ENCODE measurements around the gene GFOD1. TPM values are rescaled to one million over a fixed set of nuclear protein-coding genes. Genes with fewer than 3 reads are reported as not detected.
A peak's percentile ranks its signal among the peaks of the same experiment; 100 is the strongest.
"Not testable (repeated sequence)": the region's sequence is repeated elsewhere in the genome, so short reads cannot be mapped to it uniquely, and the experiment has no call there.

Gene GFOD1
- total RNA-seq, 1 donor from 2014 or later: 51.6 TPM

DNA sequence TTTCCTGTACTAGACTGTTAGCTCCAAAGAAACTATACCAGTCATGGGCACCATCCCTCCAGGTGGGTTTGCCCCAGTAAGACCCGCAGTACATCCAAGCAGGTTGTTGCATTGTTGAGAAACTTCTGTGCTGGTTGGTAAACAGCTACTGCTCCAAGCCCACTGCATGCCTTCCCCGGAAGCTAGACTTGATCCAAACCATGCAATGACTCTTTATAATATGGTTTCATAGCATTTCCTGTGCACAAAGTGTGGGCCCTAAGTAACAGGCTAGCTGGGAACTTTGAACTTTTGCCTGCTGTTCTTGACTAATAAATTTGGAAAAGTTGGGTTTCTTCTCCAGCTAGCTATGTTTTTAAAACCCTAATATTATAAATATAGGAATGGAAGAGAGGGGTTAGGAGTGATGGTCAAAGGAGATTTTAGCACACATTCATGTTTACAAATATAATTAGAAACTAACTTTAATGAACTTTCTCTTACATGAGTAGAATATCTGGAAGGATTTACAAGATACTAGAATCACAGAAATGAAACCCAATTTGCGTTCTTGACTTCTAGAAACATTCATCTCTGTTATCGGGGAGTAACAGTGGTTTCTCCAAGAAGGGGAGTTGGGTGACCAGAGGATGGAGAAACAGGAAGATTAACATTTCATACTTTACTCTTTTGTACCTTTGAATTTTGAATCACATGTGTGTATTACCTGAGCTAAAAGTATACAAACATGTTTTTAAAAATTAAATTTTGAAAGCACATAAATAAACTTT, 51.7 kb downstream of the GFOD1 start:
- H3K27ac ChIP-seq (replicated peaks): no peak overlapping the region

DNA sequence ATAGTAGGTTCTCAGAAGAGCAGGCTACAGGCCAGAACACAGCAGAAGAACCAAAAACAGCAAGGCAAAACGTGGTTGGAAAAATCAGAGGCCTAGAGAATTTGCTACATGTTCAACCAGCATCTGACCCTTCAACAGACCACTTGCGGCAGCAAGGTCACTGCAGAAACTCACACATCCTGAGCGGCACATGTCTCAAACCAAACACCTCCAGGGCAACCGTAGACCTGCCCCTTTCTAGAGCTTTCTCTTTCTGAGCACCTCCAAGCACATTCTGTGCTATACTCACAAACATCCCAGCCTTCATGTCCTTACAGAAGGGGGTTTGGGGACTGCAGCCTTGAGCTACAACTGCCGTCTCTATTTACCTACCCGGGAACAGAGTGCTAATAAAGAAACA, 52.6 kb downstream of the GFOD1 start:
- H3K9me3 ChIP-seq (replicated peaks): peaks cover 4% of the 10 kb centered on the region
- intact Hi-C loops (cut with micrococcal nuclease): no loop called here
- DNase-seq: no peak
- H3K27me3 ChIP-seq (ENCODE audit: low read depth): no peaks in the 10 kb centered on the region
- no peak overlapping the region for H3K4me3 ChIP-seq
- H3K27ac ChIP-seq (replicated peaks): no peak overlapping the region
- peaks cover 84% of the 10 kb centered on the region for H3K4me1 ChIP-seq
- H3K36me3 ChIP-seq: no peaks in the 10 kb centered on the region
- TF ChIP-seq, protein P1, sequence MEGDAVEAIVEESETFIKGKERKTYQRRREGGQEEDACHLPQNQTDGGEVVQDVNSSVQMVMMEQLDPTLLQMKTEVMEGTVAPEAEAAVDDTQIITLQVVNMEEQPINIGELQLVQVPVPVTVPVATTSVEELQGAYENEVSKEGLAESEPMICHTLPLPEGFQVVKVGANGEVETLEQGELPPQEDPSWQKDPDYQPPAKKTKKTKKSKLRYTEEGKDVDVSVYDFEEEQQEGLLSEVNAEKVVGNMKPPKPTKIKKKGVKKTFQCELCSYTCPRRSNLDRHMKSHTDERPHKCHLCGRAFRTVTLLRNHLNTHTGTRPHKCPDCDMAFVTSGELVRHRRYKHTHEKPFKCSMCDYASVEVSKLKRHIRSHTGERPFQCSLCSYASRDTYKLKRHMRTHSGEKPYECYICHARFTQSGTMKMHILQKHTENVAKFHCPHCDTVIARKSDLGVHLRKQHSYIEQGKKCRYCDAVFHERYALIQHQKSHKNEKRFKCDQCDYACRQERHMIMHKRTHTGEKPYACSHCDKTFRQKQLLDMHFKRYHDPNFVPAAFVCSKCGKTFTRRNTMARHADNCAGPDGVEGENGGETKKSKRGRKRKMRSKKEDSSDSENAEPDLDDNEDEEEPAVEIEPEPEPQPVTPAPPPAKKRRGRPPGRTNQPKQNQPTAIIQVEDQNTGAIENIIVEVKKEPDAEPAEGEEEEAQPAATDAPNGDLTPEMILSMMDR (IDR thresholded peaks at IDR 0.05; ENCODE audit: borderline replicate concordance): no peak

More for the DNA sequence above, 51.7 kb downstream of the GFOD1 start:
- H3K27me3 ChIP-seq (ENCODE audit: low read depth): no peaks in the 10 kb centered on the region
- intact Hi-C loops (cut with micrococcal nuclease): no loop called here
- no peak for DNase-seq
- H3K4me1 ChIP-seq: peaks cover 85% of the 10 kb centered on the region
- no peaks in the 10 kb centered on the region for H3K36me3 ChIP-seq
- peaks cover 4% of the 10 kb centered on the region for H3K9me3 ChIP-seq (replicated peaks)
- H3K4me3 ChIP-seq: no peak overlapping the region
- TF ChIP-seq, protein P1 (IDR thresholded peaks at IDR 0.05; ENCODE audit: borderline replicate concordance): no peak

- H3K9me3 ChIP-seq (replicated peaks); DNase-seq; H3K27me3 ChIP-seq (ENCODE audit: low read depth); H3K4me3 ChIP-seq; H3K36me3 ChIP-seq; intact Hi-C loops (cut with micrococcal nuclease): not testable (repeated sequence)
- Histone ChIP-seq H3K4me1 (peaks cover 85% of the 10 kb centered on the region), H3K27ac (replicated peaks) (peak overlapping the region; percentile 70)
These were observed 53.1 kb downstream of the GFOD1 start for GRCh38 chr6:13434135-13434775.

GRCh38 chr6:13433709-13434121, 53.7 kb downstream of the GFOD1 start:
- DNase-seq: no peak
- TF ChIP-seq, protein P1 (IDR thresholded peaks at IDR 0.05; ENCODE audit: borderline replicate concordance): no peak
- Histone ChIP-seq H3K9me3 (replicated peaks) (peaks cover 4% of the 10 kb centered on the region), H3K4me3 (no peak overlapping the region), H3K36me3 (no peaks in the 10 kb centered on the region), H3K4me1 (peaks cover 90% of the 10 kb centered on the region), H3K27ac (replicated peaks) (peak overlapping the region; percentile 70), H3K27me3 (ENCODE audit: low read depth) (no peaks in the 10 kb centered on the region)
- intact Hi-C loops (cut with micrococcal nuclease): no loop called here

DNA sequence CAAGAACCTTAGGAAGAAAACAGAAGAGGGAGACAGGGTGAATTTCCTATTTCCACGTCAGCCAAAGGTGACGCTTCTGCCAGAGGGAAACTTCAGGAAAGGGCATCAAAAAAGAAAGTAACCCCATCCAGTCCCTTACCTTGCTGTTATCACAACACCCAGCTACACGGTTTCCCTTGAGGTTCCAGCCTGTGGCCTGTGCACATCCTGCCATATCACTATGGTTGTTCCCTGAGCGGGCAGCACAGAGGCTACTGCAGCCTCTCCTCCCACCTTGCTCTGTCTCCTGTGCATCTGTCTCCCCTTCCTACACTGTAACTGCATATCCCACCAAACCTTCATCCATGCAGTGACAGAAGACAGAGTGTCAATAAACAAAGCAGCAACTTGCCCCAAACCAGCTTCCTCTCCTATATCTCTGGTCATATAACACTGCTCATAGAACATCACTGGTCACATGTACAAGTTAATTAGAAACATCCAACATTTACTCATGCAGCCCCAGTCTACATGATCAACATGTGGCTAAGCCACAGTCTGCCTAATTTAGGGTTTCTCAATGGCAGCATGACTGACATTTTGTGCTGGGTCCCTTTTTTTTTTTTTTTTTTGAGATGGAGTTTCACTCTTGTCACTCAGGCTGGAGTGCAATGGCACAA, 54.7 kb downstream of the GFOD1 start:
- Histone ChIP-seq H3K27me3 (ENCODE audit: low read depth) (no peaks in the 10 kb centered on the region), H3K36me3 (no peaks in the 10 kb centered on the region), H3K4me1 (peaks cover 91% of the 10 kb centered on the region), H3K27ac (replicated peaks) (peak overlapping the region; percentile 70), H3K9me3 (replicated peaks) (peaks cover 4% of the 10 kb centered on the region), H3K4me3 (no peak overlapping the region)
- intact Hi-C loops (cut with micrococcal nuclease): no loop called here
- TF ChIP-seq, protein P1 (IDR thresholded peaks at IDR 0.05; ENCODE audit: borderline replicate concordance): no peak
- no peak for DNase-seq
